ENCODE data around the gene SHPK. TPM values are rescaled to one million over a fixed set of nuclear protein-coding genes. Genes with fewer than 3 reads are reported as not detected.

The SHPK gene
- total and polyA plus RNA-seq, 9 of the 15 experiments (the other 6 are each of a cell fraction or from before 2014, with no cell fraction given) = 2.5 to 16.3 (median 11.8) TPM

- ChIA-PET CTCF (ENCODE audit: low intra/inter-chr PET ratio) (no interaction called here), POLR2A (no interaction called here)
- peaks cover 6% of the 10 kb centered on the region for H3K9me1 ChIP-seq (ENCODE audit: control insufficient read depth, insufficient read depth, low read length)
Observed at GRCh38 chr17:3669548-3669947, 33.5 kb upstream of the SHPK start.

More at GRCh38 chr17:3669548-3669947, 33.5 kb upstream of the SHPK start:
- peak overlapping the region; percentile 79; the same call in 1 of the 3 replicates for H3K27ac ChIP-seq (ENCODE audit: extremely low read depth, low read depth, low read length)
- peak overlapping the region; percentile 87 for H3K4me3 ChIP-seq
- H3K9ac ChIP-seq (ENCODE audit: insufficient read depth in 1 of 2, low read depth in 2 of 2, low read length in 2 of 2) = peak overlapping the region; percentile 82 to 99; a peak in 3 of 4 replicates
- H3K27me3 ChIP-seq (ENCODE audit: control insufficient read depth in 2 of 2, insufficient read depth in 2 of 2, low read length in 2 of 2) = no peaks in the 10 kb centered on the region; a peak in 1 of 5 replicates
- 0 out of 2 replicates have a peak, but pooled peaks cover 16% of the 10 kb centered on the region for H4K20me1 ChIP-seq (replicated peaks; ENCODE audit: control insufficient read depth, insufficient read depth, low read length)
- H3K9me3 ChIP-seq (replicated peaks; ENCODE audit: control insufficient read depth, insufficient read depth, low read depth, low read length) = no peaks in the 10 kb centered on the region
- intact Hi-C loops (cut with micrococcal nuclease) (no loop called here), in situ Hi-C loops (cut with MboI) (no loop called here)
- TF ChIP-seq CEBPZ (IDR thresholded peaks at IDR 0.05; ENCODE audit: borderline replicate concordance, low read depth, low read length) (no peak), SIX5 (IDR thresholded peaks at IDR 0.05; ENCODE audit: borderline replicate concordance in 1 of 2, insufficient read depth in 1 of 2, low read depth in 1 of 2, low read length in 2 of 2) (no peak), ZNF316 (IDR thresholded peaks at IDR 0.05) (no peak), GABPB1 (CRISPR knock-in tag; IDR thresholded peaks at IDR 0.05) (no peak)
- ATAC-seq (no peak), DNase-seq (ENCODE audit: extremely low read depth in 1 of 4, low spot score in 3 of 4) (no peak), FAIRE-seq (no peak)
- H2AFZ ChIP-seq (ENCODE audit: low read depth, low read length) = no peak overlapping the region
- no TSS peak for BruUV-seq (replicated peaks)
- H3K79me2 ChIP-seq (ENCODE audit: control insufficient read depth, insufficient read depth, low read length) = peaks cover 20% of the 10 kb centered on the region
- 27% methylated on average over 12 of the region's 12 CpGs for WGBS (ENCODE audit: insufficient coverage, low coverage, missing lambda C conversion rate)
- H3K4me2 ChIP-seq (ENCODE audit: insufficient read depth, low read length) = peak overlapping the region; percentile 82
- H3K36me3 ChIP-seq (ENCODE audit: control insufficient read depth, insufficient read depth, low read length) = peaks cover 7% of the 10 kb centered on the region; the same call in 2 of the 3 replicates
- H3K4me1 ChIP-seq (replicated peaks in 1 of 2; ENCODE audit: control insufficient read depth in 2 of 2, insufficient read depth in 2 of 2, low read length in 2 of 2) = peaks cover 6 to 31% of the 10 kb centered on the region in 2 experiments; a peak in 4 of 5 replicates

Measured in K562 (cell line).